HG03457 (cell line): ENCODE measurements around the gene LARGE2.

Experiments
- ATAC-seq: cut with Tn5 transposase; IDR thresholded peaks from one replicate; pipeline ENCODE4 v1.9.1; 2021; ENCODE audit warnings: moderate number of reproducible peaks; ENCODE audit not compliant: unreplicated experiment

The LARGE2 gene

GRCh38 chr11:45922425-45923082 lies at the start of gene LARGE2:
Gene LARGE2 (plus strand): TSS chr11:45922656. CDS start chr11:45922883, 227 bp downstream.
- no peak for ATAC-seq

DNA sequence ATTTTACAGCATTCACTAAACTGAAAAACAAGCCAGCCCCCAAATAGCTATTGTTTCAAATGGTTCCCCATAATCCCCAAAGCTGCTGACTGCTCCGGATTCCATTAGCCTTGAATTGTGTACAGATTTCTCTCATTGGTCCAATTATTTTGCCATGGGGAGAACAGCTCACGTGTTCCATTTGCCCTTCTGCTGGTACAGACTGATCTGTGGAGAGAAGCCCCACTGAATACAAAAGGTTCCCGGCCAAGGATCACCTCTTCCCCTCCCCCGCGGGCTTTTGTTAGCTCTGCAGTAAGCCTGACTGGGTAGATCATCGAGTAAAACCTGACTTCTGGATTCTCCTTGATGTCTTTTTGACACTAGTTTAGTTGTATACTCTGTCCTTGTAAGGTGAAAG lies 46.1 kb upstream of the LARGE2 start:
- ATAC-seq: no peak

- no peak for ATAC-seq
These were observed 45.2 kb upstream of the LARGE2 start for GRCh38 chr11:45877221-45877620.

- ATAC-seq: no peak
These were observed 44.6 kb upstream of the LARGE2 start for GRCh38 chr11:45877845-45878244.

GRCh38 chr11:45879803-45880686 lies 42.4 kb upstream of the LARGE2 start:
- ATAC-seq: no peak

DNA sequence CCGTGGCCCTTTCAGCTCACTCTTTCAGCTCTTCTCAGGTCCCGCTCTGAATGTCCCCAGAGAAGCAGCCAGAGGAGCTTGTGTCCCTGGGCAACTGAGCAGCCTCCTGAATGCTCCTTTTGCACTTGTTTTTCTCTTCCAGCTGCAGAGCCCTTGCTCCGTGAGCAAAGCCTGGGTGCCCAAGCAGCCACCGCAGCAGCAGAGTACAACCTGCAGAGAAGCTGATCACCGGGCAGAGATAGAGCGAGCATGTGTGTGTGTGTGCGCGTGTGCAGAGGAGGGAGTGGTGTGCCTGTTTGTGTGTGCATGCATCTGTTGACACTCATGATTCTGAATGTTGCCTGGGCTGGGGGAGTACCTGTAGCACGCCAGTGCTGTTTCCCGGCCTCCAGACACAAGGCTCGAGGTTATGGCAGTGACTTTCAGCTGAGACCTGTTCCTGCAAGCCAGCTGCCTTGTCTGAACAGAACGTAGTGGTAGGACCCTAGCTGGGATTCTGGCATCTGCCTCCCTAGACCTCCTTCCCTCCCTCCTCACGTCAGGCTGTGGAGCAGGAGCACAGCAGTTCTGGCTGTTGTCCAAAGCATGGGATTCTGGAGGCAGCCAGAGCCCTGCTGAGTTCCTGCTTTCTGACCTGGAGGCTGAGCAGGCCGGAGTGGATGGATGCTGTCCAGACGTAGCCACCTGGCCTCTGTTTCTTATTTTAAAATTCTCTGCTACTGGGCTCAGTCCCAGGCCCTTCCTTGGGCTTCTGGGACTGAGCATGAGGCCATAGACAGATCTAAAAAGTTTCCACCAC lies 41.5 kb upstream of the LARGE2 start:
- ATAC-seq: no peak

DNA sequence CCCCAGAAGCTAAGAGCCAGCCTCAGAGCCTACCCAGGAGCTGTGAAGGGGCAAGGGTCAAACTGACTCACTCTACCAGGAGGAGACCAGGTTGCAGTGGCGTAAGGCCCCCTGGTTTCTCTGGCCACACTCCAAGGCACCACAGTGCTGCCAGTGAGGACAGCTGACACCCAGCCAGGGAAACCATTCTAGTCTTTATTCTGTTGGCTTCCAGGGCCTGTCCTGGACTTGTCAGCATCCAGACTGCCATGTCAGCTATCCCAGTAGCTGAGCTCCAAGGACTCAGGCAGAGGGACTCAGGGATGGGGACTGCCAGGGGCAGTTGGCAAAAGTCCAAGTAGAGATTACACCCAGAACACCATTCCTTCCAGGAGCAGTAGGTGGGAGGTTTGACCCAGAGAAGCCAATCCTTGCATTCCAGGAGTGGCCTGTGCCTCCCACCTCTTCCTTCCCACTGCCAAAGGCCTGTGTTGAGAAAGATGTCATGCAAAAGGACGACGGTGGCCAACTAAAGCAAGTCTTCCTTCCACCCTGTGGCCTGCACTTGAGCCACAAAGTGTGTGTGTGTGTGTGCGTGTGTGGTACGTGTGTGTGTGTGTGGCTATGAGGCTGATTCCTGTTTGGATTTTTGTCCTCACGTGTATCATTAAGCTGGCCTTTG lies 40.6 kb upstream of the LARGE2 start:
- ATAC-seq: no peak

- no peak for ATAC-seq
These were observed 37.8 kb upstream of the LARGE2 start for GRCh38 chr11:45884596-45885185.

- ATAC-seq: no peak
These were observed 37.1 kb upstream of the LARGE2 start, which contains the start of gene MAPK8IP1 for GRCh38 chr11:45885274-45885920. Gene MAPK8IP1 (plus strand): TSS chr11:45885651. CDS start chr11:45885821, 170 bp downstream.

DNA sequence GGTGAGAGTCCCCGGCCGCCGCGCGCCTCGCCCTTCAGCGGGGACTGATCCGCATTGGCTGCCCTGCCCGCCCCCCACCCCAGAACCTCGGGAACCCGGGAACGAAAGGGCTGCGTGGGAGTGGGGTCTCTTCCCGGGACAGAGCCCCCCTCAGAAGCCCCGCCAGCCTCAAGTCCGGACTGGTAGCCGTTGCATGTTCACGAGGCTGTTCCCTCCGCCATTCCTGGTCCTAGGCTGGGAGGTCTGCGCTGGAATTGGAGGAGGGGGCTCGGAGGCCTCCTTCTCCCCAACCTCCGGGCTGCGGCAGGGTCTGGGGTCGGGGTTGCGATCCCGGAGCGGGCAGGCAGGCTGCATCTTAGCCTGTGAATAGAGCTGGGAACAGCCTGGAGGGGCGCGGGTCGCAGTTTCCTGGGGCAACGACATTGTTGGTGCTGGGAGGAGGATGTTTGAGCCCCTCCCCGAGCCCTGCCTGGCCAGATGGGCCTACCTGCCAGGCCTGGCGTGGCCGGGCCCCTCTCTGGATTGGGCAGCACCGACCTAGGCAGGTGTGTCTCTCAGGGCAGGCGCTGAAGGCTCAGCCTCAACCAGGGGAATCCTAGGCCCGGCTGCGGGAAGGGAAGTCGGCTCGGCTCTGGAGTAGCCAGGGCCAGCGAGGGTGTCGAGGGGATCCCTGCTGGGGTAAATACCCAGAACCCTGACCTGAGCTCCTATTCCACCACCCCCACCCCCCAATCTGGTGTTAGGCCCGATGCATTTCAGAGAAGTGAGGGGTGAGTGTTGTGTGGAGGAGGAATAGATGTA lies 36.3 kb upstream of the LARGE2 start:
- ATAC-seq: no peak

GRCh38 chr11:45886816-45887520 lies 35.5 kb upstream of the LARGE2 start:
- ATAC-seq: no peak

DNA sequence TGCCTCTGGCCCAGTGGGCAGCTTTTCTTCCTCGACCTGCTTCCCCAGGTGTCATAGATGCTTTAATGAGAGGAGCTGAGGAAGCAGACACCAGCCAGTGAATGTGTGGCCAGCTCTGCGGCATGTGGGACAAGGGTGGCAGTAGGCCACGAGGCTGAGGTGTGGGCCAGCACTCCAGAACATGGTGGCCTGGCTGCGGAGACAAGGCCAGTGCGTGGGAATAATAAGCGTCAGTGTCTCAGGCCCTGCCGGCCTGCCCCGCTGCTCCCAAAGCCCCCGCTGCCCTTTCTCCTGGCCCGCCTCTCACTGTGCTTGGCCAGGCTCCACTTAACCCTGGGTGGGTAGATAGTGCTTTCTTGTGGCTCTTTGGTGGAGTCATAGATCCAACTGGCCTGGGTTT lies 34.9 kb upstream of the LARGE2 start:
- no peak for ATAC-seq

DNA sequence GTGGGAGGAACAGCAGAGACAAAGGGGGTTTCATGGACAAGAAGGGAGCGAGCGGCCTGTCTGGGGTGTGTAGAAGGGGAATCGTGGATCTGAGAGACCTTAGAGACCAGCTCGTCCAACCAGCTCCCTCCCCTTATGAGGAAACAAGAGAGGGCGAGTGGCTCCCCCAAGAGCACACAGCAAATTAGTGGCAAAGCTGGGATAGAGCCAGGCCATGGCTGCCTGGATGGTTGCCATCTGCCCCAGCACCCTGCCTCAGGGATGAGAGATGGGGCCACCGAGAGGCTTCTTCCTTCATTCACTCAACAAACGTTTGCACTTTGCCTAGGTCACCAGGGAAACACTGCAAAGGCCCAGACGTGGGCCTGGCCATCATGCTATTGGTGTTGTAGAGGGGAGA lies 32.9 kb upstream of the LARGE2 start:
- no peak for ATAC-seq

DNA sequence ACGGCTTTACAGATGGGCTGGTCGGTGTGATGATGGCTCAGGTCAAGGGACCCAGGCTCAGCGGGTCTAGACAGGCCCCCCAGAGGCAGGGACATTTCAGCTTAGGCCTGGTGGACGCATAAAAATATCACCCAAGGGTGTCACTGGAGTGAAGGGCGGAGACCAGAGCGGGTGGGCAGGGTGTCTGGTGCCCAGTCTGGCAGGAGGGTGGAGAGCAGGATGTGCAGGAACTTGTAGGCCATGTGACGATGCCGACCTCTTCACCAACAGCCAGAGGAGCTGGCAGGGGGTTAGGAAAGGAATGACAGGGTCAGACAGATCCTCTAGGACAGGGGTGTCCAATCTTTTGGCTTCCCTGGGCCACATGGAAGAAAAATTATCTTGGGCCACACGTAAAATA lies 32.5 kb upstream of the LARGE2 start:
- no peak for ATAC-seq

- ATAC-seq: no peak
These were observed 31.4 kb upstream of the LARGE2 start for GRCh38 chr11:45890886-45891550.

- ATAC-seq: no peak
These were observed 29.6 kb upstream of the LARGE2 start for GRCh38 chr11:45892856-45893255.

DNA sequence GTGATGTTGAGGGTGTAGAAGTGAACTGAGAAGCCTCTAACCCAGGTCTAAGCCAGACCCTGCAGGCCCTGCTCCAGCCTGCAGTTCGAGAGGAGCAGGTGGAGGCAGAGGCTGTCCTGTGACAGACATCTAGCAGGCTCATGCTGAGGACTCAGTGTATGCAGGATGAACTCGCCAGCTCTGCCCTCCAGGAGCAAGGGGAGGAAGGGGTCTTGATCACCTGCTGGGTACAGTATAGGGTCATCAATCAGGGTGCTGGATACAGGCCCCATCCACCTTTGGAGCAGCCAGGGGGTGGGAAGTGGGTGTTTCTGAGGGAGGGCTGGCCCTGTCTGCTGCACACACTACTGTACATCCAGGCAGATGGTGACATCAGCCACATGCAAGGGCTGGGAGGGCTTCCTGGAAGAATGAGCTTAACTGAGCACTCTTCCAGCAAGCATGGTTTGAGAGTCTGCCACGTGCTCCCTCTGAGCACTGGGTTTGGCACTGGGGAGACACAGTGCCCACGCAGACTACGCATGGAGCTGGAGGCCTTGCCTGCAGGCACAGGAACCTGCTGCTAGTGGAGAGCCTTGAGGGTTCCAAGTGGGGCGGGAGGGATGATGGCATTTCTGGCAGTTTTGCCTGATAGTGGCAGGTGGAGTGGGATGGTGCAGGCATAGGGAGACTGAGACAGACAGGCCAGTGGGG lies 27.8 kb upstream of the LARGE2 start:
- no peak for ATAC-seq
